GM10266 (cell line): Measurements from ENCODE around the gene ALDOC.
"Not testable (repeated sequence)": the region's sequence is repeated elsewhere in the genome, so short reads cannot be mapped to it uniquely, and the experiment has no call there.

Experiments used
- DNase-seq: peaks from one replicate; pipeline ENCODE4 v3.0.0; 2012; ENCODE audit errors: extremely low spot score
- TF ChIP-seq, protein P1 (sequence below): IDR thresholded peaks from 2 replicates; pipeline ENCODE4 v1.5.1; 2012; ENCODE audit warnings: mild to moderate bottlenecking, low read depth; ENCODE audit not compliant: control insufficient read depth, insufficient read depth; ENCODE audit errors: missing control alignments

Gene ALDOC

DNA sequence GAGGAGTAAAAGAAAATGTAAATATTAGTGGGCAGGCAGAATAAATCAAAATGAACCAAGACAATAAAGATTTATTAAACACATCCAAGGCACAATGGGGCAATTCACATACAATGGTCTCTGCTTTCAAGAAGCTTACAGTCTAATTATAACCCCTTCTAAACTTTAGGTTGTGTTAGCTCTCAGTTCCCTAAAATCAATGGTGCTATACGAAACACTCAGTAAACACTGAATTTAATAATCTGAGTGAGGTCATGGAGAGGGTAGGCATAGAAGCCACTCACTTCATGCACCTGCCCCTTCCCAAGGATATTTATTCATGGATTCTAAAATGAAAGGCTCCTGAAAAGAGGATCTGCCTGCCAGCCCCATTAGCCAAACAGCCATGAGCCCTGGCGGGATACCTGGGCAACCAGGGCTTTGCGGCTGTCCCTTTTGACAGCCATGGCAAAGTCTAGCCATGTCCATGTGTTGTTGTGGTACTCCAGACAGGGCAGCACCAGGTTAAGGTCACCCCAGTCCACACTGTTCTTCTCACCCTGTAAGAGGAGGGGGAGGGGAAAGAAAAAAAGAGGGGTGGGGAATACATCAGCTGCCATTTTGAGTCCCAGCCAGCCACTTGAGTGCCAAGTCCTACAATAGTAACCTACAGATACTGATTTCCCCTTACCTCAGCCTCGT is 38.7 kb upstream of the ALDOC start:
- TF ChIP-seq, protein P1, sequence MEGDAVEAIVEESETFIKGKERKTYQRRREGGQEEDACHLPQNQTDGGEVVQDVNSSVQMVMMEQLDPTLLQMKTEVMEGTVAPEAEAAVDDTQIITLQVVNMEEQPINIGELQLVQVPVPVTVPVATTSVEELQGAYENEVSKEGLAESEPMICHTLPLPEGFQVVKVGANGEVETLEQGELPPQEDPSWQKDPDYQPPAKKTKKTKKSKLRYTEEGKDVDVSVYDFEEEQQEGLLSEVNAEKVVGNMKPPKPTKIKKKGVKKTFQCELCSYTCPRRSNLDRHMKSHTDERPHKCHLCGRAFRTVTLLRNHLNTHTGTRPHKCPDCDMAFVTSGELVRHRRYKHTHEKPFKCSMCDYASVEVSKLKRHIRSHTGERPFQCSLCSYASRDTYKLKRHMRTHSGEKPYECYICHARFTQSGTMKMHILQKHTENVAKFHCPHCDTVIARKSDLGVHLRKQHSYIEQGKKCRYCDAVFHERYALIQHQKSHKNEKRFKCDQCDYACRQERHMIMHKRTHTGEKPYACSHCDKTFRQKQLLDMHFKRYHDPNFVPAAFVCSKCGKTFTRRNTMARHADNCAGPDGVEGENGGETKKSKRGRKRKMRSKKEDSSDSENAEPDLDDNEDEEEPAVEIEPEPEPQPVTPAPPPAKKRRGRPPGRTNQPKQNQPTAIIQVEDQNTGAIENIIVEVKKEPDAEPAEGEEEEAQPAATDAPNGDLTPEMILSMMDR: no peak
- no peak for DNase-seq

DNA sequence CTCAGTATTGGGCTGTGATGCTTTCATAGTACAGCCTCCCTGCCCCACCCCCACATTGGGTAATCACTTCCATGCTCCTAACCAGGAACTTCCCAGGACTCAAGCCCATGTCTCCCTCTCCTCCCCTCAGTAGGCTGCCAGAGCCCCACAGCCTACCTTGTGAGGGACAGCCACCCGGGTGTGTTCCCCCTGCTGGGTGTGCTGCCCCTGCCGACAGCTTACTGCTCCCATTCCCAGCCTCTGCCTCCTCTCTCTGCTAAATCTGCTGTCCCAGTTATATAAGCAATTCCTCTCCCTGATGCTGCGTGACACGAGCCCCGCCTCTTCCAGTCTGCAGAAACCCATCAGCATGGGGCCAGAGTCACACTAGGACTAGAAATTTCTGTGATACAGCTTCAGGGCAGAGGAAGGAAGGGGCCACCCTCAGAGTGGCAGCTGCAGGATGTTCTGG is 37.3 kb upstream of the ALDOC start, which contains the start of gene RSKR:
TSS of gene RSKR (minus strand) at position 255 of the 451 bp plus-strand sequence. CDS start at position 231, 24 bp downstream.
- TF ChIP-seq, protein P1: no peak
- no peak for DNase-seq

DNA sequence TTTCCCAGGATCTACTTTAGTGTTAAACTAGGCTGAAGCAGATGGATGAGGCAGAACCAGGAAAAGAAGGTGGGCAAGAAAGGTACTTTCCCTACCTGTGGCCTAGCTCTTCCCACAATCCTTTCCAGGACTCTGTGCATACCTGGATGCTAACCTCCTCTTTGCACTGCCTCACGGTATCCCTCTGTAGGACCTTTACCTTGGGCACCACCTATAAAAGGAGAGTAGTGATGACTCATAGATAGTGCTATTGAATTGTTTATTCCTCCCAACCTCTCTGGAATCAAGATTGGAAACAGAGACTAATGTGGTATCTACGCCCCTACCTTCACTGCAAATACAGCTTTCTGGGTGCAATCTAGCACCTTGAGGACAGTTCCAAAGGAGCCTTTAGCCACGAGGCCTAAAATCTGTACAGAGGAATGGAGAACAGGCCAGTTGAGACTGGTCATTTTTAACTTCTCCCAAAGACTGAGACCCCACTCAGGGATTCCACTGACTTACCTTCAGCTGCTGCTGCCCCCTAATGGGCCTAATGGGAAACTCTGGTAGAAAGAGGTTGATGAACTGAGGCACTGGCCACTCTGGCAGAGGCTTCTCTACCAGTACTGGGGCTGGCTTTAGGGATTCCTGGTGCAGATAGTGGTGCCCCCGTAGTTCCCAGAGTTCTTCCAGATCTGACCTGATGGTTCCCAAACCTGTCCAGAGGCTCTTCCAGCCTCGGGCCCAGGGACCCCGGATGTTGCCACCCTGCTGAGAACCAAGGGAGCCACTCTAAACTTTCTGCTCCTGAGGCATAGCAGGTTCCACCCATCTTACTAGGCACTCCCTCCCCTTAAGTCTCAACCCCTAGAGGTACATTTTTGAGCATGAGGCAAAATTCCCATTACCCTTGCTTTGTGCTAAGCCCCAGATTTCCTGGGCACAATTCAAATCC is 36.5 kb upstream of the ALDOC start:
- TF ChIP-seq, protein P1: peak; percentile 68
- peak; percentile 53 for DNase-seq

DNA sequence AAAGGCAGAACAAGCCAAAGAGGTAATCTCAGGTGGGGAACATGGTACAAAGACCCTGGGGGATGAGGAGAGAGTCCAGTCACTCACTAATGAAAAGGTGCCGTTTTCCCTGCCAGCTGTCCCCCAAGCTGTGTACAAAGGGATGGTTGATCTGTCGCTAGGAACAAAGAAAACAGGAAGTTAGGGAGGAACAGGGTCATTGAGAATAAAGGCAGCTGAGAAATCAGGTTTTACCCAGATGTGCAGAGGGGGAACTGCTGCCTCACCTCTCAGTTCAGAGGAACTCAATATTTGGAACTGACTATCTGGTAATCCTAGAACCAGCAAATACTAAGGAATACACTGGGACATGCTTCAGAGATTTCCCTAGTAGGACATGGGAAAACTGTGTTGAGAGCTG is 35.8 kb upstream of the ALDOC start:
- DNase-seq: no peak
- TF ChIP-seq, protein P1: no peak

DNA sequence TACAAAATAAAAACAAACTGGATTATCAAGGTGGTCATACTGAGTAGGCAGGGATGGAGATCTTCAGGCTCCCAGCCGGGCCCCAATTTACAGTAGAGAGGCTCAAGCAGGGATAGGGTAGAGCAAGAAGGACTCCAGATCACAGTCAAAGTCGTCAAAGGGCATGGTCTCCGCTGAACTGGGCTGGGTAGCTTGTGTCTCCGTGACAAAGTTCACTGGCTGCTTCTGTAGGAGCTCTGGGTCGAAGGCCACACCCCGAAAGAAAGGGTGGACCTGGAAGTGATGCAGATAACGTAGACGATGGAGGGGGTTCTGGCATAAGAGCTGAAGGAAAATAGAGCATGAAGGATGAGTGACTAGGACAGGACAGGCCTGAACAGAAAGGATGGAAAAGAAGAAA is 33.7 kb upstream of the ALDOC start:
- no peak for DNase-seq
- TF ChIP-seq, protein P1: no peak

DNA sequence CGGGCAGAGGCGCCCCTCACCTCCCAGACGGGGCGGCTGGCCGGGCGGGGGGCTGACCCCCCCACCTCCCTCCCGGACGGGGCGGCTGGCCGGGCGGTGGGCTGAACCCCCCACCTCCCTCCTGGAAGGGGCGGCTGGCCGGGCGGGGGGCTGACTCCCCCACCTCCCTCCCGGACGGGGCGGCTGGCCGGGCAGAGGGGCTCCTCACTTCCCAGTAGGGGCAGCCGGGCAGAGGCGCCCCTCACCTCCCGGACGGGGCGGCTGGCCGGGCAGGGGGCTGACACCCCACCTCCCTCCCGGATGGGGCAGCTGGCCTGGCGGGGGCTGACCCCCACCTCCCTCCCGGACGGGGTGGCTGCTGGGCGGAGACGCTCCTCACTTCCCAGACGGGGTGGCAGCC is 27.3 kb upstream of the ALDOC start:
- not testable (repeated sequence) for DNase-seq

DNA sequence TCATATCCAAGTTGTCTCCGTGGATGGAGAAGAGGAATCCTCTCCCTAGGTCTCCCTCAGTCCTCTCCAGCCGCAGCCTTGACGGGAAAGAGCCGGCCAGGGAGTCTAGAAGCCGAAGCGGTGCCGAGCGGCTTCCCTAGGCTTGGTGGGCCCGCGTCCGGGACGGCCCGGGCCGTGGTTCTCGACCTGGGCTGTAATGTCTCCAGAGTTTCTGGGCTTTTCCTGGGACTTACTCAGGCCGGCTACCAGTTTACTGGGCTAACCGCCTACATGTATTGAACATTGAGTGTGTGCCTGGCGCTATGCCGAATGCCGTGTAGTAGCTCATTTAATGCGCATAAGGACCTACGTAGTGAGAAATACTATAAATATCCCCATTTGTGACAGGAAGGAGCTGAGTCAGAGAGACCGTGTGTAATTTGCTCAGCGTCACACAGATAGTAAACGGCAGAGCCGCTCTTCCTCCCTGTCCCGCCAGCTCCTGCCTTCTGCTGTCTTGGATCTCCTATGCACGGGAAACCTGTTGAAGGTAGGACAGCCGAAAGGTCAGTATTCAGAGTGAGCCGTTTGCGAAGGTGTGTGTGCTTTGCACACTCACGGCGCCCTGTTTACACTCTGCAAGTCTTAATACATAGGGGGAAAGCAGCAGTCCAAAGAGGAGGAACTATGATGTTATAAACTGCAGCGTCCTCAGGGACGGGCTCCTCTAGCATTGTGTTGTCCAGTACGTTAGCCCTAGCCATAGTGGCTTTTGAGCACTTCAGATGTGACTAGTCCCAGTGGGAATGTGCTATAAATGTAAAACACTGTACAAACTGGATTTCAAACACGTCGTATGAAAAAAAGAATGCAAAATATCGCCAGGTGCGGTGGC is 22.9 kb upstream of the ALDOC start:
- DNase-seq: peak; percentile 84
- TF ChIP-seq, protein P1: no peak
